ENCODE measurements around the gene TMEM72.

The TMEM72 gene

GRCh38 chr10:44920252-44920651 lies 9.1 kb downstream of the TMEM72 start:
- no peak for DNase-seq (ENCODE audit: low spot score)

- DNase-seq (ENCODE audit: low spot score), result no peak
Measured at GRCh38 chr10:44921061-44921460, 9.9 kb downstream of the TMEM72 start.

- no peak for DNase-seq (ENCODE audit: low spot score)
Measured at GRCh38 chr10:44921506-44921905, 10.4 kb downstream of the TMEM72 start.

GRCh38 chr10:44922021-44922420 lies 10.9 kb downstream of the TMEM72 start:
- DNase-seq (ENCODE audit: low spot score), result no peak

- no peak for DNase-seq (ENCODE audit: low spot score)
Measured at GRCh38 chr10:44922796-44923545, 11.8 kb downstream of the TMEM72 start.

- DNase-seq (ENCODE audit: low spot score), result no peak
Measured at GRCh38 chr10:44923611-44924010, 12.5 kb downstream of the TMEM72 start.

GRCh38 chr10:44924261-44925040 lies 13.3 kb downstream of the TMEM72 start:
- DNase-seq (ENCODE audit: low spot score), result no peak

- no peak for DNase-seq (ENCODE audit: low spot score)
Measured at GRCh38 chr10:44925224-44925623, 14.1 kb downstream of the TMEM72 start.

GRCh38 chr10:44925811-44926750 lies 14.9 kb downstream of the TMEM72 start:
- no peak for DNase-seq (ENCODE audit: low spot score)

GRCh38 chr10:44926751-44927351 lies 15.7 kb downstream of the TMEM72 start:
- no peak for DNase-seq (ENCODE audit: low spot score)

GRCh38 chr10:44927352-44927751 lies 16.2 kb downstream of the TMEM72 start:
- no peak for DNase-seq (ENCODE audit: low spot score)

GRCh38 chr10:44928462-44928861 lies 17.3 kb downstream of the TMEM72 start:
- DNase-seq (ENCODE audit: low spot score), result no peak

GRCh38 chr10:44929356-44930255 lies 18.5 kb downstream of the TMEM72 start:
- no peak for DNase-seq (ENCODE audit: low spot score)

- DNase-seq (ENCODE audit: low spot score), result no peak
Measured at GRCh38 chr10:44930904-44931620, 19.9 kb downstream of the TMEM72 start.

- no peak for DNase-seq (ENCODE audit: low spot score)
Measured at GRCh38 chr10:44931621-44932516, 20.7 kb downstream of the TMEM72 start.

- DNase-seq (ENCODE audit: low spot score), result peak; percentile 55
Measured at GRCh38 chr10:44932517-44933450, 21.6 kb downstream of the TMEM72 start.

GRCh38 chr10:44933451-44934321 lies 22.5 kb downstream of the TMEM72 start:
- DNase-seq (ENCODE audit: low spot score), result no peak

Data from HuH-7.5 (cell line).